ENCODE results near the gene LCAT.

Gene LCAT

GRCh38 chr16:67944690-67945391, 921 bp upstream of the LCAT start:
- no peak for TF ChIP-seq CTCF (conservative IDR thresholded peaks at IDR 0.05; ENCODE audit: low read depth, low read length)
- H3K4me3 ChIP-seq (ENCODE audit: low read depth, low read length): no peak overlapping the region
- no peak for DNase-seq (ENCODE audit: low read depth)

GRCh38 chr16:67943256-67943618, 683 bp downstream of the LCAT start:
- no peak for TF ChIP-seq CTCF (conservative IDR thresholded peaks at IDR 0.05; ENCODE audit: low read depth, low read length)
- DNase-seq (ENCODE audit: low read depth): no peak
- no peak overlapping the region for H3K4me3 ChIP-seq (ENCODE audit: low read depth, low read length)

- no peak for DNase-seq (ENCODE audit: low read depth)
- TF ChIP-seq CTCF (conservative IDR thresholded peaks at IDR 0.05; ENCODE audit: low read depth, low read length): no peak
- H3K4me3 ChIP-seq (ENCODE audit: low read depth, low read length): no peak overlapping the region
These were observed 1.2 kb downstream of the LCAT start for GRCh38 chr16:67942510-67943255.

- peak; percentile 77 for TF ChIP-seq CTCF (conservative IDR thresholded peaks at IDR 0.05; ENCODE audit: low read depth, low read length)
- peak; percentile 54 for DNase-seq (ENCODE audit: low read depth)
- H3K4me3 ChIP-seq (ENCODE audit: low read depth, low read length): no peak overlapping the region
These were observed 1.8 kb downstream of the LCAT start for GRCh38 chr16:67942200-67942509.

GRCh38 chr16:67941469-67942199, 2.3 kb downstream of the LCAT start:
- no peak overlapping the region for H3K4me3 ChIP-seq (ENCODE audit: low read depth, low read length)
- no peak for TF ChIP-seq CTCF (conservative IDR thresholded peaks at IDR 0.05; ENCODE audit: low read depth, low read length)
- no peak for DNase-seq (ENCODE audit: low read depth)

GRCh38 chr16:67940446-67941089, 3.4 kb downstream of the LCAT start:
- no peak for TF ChIP-seq CTCF (conservative IDR thresholded peaks at IDR 0.05; ENCODE audit: low read depth, low read length)
- H3K4me3 ChIP-seq (ENCODE audit: low read depth, low read length): no peak overlapping the region
- no peak for DNase-seq (ENCODE audit: low read depth)
